GM18907 (cell line): ENCODE data around the gene ADRA2B.
"Not testable (repeated sequence)": the region's sequence is repeated elsewhere in the genome, so short reads cannot be mapped to it uniquely, and the experiment has no call there.

ENCODE experiments used
- ATAC-seq: cut with Tn5 transposase; IDR thresholded peaks from one replicate; pipeline ENCODE4 v1.9.1; 2021; ENCODE audit warnings: mild to moderate bottlenecking, moderate library complexity; ENCODE audit not compliant: unreplicated experiment

The ADRA2B gene

DNA sequence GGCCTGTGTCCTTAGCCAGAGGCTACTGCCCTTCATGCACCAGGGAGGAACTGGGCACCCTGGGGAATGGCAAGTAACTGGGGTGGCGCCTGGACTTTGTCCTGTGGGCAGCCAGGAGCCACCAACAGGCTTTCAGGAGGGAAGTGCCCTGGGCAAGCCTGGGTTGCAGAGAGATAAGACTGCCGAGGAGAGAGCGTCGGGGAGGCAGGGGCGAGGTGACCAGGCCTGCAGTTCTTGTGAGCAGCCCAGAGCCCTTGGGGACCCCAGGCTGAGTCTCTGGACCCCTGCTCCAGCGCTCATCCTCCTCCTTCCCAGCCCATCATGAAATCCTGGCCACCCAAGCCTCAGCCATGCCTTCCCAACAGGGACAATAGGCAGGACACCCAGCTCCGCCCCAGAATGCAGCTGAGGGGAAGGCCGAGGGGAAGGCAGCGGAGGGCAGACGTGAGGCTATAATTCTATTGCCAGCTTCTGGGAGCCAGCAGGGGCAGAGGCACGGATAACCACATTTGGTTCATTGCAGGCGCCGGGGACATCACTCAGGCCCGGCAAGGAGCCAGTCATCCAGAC, 25.1 kb downstream of the ADRA2B start:
- ATAC-seq, result no peak

DNA sequence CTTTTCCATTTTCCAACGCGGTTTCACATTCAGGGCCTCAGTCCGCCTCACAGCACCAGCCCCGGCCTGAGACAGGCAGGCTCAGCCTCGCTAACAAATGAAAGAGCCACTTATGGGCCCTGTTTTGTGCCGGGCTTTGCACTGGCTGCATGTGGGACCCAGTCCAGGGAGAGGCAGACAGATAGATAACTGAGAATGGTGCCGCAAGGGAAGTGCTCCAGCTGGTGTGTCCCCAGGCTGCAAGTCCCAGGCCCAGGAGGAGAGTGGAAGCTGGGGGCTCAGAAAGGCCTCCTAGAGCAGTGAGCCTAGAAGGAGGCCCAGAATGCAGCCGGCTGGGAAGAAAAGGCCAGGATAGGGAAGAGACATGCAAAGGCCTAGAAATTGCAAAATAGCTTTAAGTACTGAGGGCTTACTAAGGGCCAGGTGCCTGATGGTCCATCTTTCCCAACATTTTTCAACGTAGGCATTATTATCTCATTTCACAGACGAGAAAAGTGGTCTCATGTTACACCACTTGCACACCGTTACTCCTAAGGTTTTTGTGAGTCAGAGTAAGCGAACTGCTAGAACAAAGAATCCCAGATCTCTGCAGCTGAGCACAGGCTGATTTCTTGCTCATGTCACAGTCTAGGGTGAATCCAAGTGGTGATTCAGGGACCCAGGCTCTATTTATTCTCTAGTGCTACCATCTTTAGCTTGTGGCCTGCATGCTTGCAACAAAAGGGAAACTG, 26.0 kb downstream of the ADRA2B start:
- no peak for ATAC-seq

DNA sequence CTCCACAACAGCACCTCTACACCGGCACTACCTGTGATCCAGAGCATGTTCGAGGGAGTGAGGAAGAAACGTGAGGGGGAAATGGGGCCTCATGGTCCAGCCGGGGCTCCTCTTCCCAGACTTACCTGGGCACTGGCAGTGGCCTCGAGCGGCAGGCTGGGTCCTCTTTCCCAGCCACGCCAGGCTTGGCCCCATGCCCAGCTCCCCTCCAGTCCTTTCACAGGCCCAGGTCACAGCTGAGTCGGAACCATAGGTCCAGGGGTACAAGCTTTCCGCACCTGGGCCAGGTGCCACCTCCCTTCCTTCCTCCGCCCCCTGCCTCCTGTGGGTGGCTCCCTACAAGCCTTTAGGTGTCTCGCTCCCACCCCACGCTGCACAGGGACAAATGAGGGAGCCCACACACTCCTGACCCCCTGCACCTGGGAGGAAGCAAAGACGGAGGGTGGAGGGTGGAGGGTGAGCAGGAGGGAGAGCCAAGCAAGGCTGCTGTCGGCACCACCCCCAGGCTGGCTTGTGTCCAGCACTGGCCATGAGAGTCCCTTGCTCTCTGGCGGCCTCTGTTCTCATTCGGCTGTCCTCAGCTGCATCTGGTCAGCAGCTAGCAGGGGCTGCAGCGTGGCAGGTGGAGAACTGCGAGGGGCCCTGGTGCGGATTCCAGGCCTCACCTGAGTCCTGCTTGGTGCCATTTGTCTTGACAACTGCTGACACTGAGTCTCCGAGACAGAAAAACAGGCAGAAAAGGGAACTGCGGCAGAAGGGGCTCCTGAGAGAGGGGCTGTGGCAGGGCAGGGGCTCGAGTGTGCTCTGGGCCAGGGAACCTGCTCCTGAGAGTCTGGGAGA, 26.8 kb downstream of the ADRA2B start:
- no peak for ATAC-seq

DNA sequence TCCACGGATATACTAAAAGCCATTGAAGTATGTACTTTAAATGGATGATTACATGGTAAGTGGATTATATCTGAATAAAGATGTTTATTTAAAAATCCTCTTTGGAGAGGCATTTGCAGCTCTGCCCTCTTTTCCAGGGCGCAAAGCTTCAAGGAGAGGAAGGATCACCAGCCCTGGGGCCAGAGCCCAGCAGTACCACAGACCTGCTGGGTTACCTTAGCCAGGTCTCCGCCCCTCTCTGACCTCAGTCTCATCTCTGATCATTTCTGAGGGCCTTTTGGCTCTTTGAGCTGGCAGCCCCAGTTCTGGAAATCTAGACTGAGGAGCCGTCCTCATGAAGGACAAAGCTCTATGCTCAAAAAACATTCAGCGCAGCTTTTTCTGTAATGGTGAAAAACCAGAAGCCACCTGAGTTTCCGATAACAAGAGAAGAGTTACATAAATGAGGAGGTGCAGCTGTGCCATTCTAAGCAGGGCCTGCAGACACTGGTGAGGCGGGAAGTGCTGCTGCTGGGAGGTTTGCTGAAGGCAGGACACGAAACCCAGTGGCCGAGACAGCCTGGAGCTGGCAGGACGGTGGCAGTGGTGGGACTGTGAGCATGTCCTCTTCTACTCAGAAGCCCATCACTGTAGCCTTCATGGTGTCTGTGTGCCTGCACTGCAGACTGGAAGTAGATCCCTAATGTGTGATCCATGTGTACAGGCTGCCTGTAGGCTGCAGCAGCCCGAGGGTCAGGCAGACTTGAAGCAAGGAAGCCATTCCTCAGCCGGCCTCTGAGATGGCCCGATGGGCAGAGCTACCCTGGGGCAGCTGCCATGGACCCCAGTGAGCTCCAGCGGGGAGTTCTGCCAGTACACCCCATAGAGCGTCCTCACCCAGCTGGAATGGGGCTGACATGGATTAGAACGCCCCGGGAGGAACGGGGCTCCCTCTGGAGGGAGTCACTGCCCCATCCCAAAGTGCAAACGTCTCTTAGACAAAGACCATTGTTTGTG, 27.7 kb downstream of the ADRA2B start:
- no peak for ATAC-seq

DNA sequence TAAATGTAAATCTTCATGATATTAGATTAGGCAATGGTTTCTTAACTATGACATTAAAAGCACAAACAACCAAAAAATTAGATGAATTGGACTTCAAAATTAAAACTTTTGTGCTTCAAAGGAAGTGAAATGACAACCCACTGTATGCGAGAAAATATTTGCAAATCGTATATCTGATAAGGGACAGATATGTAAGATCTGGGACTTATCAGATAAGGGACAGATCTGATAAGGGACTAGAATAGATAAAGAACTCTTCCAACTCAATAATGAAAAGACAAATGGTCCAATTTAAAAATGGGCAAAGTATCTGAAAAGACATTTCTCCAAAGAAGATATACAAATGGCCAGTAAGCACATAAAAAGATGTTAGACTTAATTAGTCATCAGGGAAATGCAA, 29.2 kb downstream of the ADRA2B start:
- ATAC-seq, result no peak

DNA sequence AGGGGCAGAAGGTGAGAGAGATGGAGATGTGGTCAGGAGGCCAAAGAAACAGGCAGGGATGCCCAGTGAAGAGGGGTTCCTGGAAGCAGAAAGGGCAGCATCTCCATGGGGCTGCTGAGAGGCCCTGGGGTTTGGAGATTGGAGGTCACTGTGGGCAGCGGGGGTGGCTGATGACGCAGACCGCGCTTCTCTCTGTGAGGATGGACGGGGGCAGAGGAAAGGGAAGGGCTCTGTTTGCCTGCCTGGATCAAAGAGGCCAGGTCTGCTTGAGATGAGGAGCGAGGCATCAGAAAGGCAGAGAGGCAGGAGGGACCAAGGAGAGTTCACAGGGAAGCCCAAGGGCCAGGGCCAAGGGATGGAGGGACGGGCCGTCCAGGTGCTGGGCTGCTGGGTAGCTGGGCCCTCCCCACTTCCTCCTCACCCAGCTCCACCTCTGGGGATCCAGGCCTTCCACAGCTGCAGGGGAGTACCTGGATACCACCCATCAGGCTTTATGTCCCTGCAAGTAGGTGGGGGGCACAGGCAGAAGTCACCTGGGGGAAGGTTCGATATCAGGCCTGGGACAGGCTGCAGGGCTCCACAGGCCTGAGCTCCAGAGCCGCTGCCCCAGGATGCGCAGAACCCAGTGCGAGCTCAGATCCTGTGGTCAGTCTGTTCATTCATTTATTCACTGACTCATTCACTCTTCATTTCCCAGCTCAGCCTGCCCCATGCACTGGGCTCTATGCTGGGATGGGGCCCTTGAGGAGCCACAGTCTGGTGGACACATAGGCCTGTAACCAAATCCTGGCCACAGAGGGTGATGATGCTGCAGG, 30.6 kb downstream of the ADRA2B start:
- no peak for ATAC-seq

DNA sequence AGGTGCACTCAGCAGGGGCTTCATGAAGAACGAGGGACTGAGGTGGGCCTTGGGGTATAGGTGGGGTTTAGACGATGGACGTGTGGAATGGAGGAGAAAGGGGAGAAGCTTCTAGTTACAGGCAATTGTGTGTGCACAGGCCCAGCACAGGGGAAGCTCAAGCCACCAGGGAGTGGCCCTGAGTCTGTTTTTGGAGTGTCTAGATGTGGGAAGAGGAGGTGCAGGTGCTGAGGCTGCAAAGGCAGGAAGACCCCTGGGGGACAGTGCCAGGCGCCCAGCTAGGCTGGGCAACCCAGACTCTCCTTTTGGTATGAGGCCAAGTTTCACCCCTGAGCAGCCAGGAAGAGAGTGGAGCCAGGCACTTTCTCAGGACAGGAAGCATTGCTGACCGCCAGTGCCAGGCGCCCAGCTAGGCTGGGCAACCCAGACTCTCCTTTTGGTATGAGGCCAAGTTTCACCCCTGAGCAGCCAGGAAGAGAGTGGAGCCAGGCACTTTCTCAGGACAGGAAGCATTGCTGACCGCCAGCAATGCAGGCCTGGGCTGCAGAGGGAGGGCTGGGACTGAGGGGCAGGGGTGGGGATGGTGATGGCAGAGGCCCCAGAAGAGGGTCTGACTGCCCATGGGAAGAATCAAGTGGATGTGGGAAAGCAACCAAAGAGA, 31.4 kb downstream of the ADRA2B start:
- not testable (repeated sequence) for ATAC-seq

DNA sequence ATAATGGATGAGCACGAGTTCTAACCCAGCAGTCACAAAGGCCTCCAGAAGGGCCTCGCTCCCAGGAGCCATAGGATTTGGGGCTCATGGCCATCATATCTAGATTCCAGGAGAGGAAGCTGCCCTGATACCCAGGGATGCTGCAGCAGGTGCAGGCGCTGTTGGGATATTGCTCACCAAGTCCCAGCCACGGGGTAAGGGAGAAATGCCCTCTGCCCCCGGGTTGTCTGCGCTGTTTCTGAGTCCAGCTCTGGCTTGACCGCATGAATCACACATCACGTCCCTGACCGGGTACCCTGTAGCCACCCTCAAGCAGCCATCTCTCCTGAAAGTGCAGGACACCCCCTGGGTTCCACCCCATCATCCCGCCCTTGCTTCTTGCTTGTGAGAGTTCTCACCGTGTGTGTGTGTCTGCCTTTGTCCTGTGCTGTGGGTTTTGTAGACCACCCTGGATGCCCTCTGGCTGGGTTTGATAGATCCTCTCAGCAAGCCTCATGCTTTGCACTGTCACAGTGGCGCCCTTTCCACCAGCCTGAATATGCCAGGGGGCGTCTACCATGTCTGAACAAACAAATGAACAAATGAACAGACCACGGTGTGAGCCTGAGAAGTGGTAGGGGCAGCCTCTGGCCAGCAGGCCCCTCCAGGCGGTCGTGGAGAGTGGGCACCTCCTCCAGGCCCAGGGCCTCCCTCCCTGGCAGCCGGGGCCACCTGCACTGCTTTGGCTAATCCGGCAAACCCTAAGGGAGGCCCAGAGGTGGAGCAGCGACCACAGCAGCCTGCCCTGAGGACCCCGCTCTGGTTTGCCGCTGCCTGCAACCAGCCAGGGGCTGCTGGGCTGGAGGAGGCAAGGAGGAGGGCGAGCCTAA, 32.1 kb downstream of the ADRA2B start:
- ATAC-seq, result no peak

DNA sequence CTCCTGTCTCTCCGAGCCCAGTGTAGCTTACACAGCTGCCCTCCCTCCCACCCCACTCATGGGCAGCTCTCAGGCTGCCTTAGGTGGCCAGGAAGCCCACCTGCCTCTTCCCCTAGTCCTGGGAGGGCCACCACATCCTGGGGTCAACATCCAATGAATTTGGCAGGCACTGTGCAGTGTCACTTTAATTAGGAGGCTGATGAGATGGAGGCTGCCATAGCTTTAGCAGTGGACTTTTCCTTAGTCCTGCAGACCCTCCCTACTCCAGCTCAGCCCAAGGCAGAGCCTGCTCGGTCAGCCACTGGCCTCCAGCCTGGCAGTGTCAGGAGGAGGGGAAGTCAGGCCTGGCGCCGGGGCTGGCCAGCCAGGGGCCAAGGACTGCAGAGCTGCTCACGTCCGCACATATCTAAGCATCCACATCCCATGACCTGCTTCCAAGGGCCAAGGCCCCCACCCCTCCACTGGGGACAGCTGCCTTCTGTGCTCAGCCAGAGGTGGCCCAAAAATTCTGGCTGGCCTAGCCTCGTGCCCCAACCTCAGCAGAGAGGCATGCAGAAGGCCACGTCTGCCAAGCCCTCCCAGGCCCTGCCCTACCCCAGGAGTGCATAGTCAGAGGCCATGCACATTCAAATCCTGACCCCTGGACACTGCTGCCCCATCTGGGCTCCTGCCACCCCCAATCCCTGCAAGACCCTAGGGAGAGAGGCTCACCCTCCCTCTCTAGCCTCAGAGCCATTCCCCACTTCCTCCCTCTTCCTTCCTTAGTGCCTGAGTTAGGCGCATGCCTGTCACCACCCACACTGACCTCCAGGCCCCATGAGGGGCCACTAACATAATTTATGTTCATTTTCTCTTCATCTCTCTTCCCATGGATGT, 33.1 kb downstream of the ADRA2B start:
- ATAC-seq, result no peak

DNA sequence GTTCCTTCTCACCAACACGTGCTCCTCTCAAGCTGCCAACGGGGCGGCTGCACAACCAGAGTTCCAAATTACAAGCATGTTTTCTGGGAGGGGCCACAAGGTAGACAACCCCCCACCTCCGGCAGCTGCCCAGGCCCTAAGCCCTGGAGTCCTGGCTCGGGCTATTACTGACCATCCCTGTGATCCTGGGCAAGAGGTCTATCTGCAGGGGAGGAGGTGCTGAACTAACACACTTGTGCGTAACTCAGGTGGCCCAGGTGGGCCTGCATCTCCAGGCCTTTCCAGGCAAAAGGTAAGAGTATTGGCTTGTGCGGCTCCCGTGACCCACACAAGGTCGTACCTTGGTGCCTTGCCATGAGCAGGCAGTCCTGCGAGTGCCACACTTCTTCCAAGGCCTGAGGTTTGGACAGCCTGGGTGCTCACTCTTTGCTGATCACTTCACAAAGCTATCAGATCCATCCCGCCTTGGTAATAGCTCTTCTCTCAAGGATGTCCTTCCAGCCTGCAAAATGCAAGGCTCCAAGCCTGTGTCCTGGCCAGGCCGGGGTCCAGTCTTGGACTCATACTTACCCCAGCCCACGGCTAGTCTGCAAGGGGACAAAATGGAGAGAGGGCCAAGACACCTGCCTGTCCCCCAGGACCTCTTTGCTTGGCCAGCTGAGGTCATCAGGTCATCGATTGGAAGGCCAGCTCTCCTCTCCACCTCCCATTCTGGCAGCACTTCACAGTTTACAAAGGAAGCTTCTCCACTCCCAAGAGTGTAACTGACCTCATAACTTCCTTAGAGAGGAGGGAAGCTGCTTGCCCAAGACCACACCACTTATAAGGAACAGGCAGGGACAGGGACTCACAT, 33.9 kb downstream of the ADRA2B start:
- ATAC-seq, result no peak

DNA sequence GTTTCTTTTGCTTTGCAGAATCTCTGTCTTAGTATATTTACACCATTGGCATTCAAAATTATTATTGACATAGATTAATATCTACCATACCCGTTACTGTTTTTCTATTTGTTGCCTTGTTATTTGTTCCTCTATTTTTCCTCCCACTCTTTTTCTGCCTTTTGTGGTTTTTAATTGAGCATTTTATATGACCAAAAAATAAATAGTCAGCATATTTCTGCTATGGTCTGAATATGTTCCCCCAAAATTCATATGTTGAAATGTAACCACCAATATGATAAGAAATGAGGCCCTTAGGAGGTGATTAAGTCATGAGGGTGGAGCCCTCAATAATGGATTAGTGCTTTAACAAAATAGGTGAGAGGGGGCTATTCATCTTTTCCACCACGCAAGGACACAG, 35.3 kb downstream of the ADRA2B start:
- no peak for ATAC-seq

DNA sequence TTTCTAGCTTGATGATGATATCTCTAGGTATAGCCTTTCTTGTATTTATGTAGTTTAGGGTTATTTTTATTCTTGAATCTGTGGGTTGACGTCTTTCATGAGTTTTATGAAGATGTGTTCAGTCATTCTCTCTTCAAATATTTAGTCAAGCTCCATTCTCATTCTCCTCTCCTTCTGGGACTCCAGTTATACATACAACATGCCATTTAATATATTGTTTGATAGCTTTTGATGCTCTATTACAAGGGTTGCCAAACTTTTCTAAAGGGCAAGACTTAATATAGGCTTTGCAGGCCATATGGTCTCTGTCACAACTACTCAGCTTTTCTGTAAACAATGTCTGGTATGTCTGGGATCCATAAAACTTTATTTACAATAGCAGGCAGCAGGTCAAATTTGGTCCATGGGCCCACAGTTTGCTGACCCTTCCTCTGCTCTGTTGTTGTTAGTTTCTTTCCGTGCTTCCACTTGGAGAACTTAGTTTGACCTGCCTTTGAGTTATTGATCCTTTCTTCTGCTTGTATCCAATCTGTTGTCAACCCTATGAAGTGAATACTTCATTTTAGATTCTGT, 41.1 kb downstream of the ADRA2B start:
- ATAC-seq, result no peak

DNA sequence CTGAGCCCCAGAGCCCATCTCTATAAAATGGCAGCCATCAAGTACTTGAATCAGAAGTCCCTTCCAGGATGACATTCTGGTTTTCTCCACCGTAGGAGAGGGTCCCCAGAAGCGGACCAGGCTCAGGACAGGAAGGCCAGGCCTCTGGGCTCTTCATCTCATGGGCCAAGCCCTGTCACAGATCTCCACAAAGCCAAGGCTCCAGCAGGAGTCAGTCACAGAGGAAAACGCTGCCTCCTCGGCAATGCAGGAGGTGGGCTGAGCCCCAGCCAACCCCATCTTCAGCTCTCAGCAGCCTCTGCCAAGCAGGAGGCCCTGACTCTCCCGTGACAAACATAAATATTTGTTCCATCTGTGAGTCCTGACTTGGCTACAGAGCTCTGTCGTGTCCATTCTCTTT, 42.2 kb downstream of the ADRA2B start:
- ATAC-seq, result no peak

DNA sequence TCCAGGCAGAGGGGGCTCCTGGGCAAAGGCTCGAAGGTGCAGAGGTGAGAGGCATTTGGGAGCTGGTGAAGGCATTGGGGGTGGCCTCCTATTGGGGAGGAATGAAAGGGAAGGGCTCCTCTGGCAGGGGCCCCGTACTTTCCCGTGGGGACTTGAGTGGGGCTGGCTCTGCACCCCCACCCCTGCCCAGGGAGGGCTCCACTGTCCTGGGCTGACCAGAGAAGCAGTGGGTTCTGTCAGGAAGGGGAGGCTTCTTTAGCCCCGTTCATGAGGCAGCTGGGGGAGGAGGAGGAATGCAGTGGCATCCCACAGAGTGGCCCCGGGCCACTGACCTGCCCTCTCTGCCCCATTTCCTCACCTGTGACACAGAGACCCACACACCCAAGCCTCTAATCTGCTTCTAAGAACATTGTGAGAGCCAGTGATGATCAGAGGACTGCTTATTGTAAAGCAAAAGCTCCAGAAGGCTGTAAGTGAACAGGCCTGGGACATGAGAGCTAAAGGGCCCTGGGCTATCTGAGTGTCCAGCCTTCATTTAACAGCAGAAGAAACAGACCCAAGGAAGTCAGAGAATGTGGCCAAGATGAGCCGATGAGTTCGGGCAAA, 43.1 kb downstream of the ADRA2B start:
- no peak for ATAC-seq

DNA sequence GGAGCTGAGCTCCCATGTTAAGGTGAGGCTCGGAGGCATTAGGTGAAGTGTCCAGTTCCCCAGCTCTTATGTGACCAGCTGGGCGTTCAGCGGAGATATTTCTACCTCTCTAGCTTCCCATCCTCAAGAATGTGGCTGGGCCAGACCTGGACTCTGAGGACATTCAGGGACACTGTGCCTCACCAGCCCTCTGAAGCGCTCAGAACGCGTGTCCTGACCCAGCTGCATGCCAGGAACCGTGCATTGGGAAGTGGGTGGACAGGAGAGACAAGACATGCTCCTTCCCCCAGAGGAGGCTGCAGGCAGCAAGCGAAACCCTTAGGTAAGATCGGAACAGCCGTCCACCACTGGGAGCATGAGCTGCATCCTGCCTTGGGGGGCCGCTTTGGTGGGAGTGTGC, 43.6 kb downstream of the ADRA2B start:
- no peak for ATAC-seq

DNA sequence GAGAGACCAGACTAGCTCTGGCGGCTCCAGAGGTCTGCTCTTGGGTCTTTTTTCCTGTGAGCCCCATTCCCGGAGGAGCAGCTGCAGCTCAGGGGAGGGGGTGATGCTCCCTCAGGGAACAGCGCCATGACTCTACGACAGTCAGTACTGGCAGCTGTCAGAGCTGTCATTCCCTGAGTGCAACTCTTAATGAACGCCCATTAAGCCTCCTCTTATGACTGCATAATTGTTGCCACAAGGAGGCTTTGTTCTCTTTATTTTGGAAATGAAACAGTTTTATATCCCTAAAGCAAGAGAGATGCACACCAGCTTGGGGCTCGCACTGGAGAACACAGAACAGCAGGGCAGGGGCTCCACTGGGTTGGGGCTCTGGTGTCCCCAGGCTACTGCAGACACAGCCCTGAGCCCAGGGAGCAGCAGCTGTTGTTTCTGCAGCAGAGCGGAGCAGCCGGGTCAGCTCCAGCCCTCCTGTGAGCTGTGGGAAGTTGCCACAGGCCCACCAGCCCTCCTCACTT, 44.3 kb downstream of the ADRA2B start:
- ATAC-seq, result not testable (repeated sequence)
